ENCODE measurements around the gene ARSI.

ARSI gene

GRCh38 chr5:150289551-150290390, 12.9 kb downstream of the ARSI start, which contains the start of gene CAMK2A:
TSS of gene CAMK2A (minus strand) at chr5:150289773. CDS start at chr5:150289625, 148 bp downstream.
- DNase-seq: no peak

GRCh38 chr5:150288791-150289190, 13.9 kb downstream of the ARSI start:
- no peak for DNase-seq

- DNase-seq: no peak
Observed at GRCh38 chr5:150288361-150288760, 14.3 kb downstream of the ARSI start.

- no peak for DNase-seq
Observed at GRCh38 chr5:150286820-150287219, 15.9 kb downstream of the ARSI start.

- no peak for DNase-seq
Observed at GRCh38 chr5:150285114-150285513, 17.6 kb downstream of the ARSI start.

GRCh38 chr5:150284311-150284710, 18.4 kb downstream of the ARSI start:
- DNase-seq: no peak

GRCh38 chr5:150283904-150284303, 18.8 kb downstream of the ARSI start:
- no peak for DNase-seq

GRCh38 chr5:150281987-150282386, 20.7 kb downstream of the ARSI start:
- no peak for DNase-seq

- no peak for DNase-seq
Observed at GRCh38 chr5:150279330-150280020, 23.2 kb downstream of the ARSI start.

GRCh38 chr5:150278916-150279315, 23.8 kb downstream of the ARSI start:
- no peak for DNase-seq

GRCh38 chr5:150278046-150278730, 24.5 kb downstream of the ARSI start:
- no peak for DNase-seq

- no peak for DNase-seq
Observed at GRCh38 chr5:150277043-150277442, 25.7 kb downstream of the ARSI start.

GRCh38 chr5:150274811-150275210, 27.9 kb downstream of the ARSI start:
- DNase-seq: no peak

GRCh38 chr5:150272531-150272930, 30.2 kb downstream of the ARSI start:
- DNase-seq: no peak

- DNase-seq: no peak
Observed at GRCh38 chr5:150271923-150272322, 30.8 kb downstream of the ARSI start.

- no peak for DNase-seq
Observed at GRCh38 chr5:150271296-150271692, 31.4 kb downstream of the ARSI start.

GRCh38 chr5:150270541-150271295, 32.0 kb downstream of the ARSI start:
- DNase-seq: no peak

- no peak for DNase-seq
Observed at GRCh38 chr5:150266871-150267291, 35.8 kb downstream of the ARSI start.

GRCh38 chr5:150265870-150266383, 36.8 kb downstream of the ARSI start:
- DNase-seq: no peak

GRCh38 chr5:150264667-150265603, 37.8 kb downstream of the ARSI start:
- no peak for DNase-seq

All from stimulated activated naive CD4-positive, alpha-beta T cell treated with Interleukin-2 at 50 U/mL for 16 hours (primary cell).